ENCODE results near the gene ETV6. TPM values are rescaled to one million over a fixed set of nuclear protein-coding genes. Genes with fewer than 3 reads are reported as not detected.
A peak's percentile ranks its signal among the peaks of the same experiment; 100 is the strongest.

Gene ETV6
- total RNA-seq, 2 donors from 2014 or later: 41.4 to 58.4 TPM

DNA sequence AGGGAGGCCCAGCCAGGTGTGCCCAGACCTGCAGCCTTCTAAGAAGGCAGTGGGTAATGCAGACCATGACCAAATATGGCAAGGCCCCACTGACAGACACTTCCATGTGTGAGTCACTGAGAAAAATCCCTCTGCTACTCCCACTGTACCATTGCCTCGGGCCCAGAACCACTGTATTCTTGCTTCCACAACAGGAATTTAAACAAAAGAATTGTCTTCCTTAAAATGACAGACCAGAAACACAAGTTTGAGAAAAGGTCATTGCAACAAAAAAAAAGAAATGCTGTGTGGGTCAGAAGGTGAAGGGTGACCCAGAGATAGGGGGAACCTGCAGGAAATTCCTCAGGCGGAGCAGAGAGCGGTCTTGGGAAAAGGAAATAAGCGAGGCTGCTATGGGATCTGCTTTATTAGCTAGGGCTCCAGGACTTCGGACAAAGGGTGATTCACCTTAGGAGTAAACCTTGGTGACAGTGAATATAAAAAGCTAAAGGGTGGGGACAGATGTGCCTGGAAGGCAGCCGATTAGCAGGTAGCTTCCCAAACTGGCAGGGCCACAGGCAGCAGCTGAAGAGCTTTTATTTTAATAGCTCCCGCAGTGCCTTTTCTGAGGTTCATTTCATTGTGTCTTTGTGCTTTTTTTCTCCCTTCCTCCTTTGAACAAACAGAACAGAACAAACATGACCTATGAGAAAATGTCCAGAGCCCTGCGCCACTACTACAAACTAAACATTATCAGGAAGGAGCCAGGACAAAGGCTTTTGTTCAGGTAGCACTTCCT lies 236.0 kb downstream of the ETV6 start:
- ATAC-seq (ENCODE audit: insufficient number of reproducible peaks, low FRiP score, low read depth) (no peak), DNase-seq (ENCODE audit: low spot score) (no peak)
- peak overlapping the region in 1 of 2 donors; percentile 31 for H3K27ac ChIP-seq
- H3K36me3 ChIP-seq: peaks cover 26% of the 10 kb centered on the region
- TF ChIP-seq, protein P1, sequence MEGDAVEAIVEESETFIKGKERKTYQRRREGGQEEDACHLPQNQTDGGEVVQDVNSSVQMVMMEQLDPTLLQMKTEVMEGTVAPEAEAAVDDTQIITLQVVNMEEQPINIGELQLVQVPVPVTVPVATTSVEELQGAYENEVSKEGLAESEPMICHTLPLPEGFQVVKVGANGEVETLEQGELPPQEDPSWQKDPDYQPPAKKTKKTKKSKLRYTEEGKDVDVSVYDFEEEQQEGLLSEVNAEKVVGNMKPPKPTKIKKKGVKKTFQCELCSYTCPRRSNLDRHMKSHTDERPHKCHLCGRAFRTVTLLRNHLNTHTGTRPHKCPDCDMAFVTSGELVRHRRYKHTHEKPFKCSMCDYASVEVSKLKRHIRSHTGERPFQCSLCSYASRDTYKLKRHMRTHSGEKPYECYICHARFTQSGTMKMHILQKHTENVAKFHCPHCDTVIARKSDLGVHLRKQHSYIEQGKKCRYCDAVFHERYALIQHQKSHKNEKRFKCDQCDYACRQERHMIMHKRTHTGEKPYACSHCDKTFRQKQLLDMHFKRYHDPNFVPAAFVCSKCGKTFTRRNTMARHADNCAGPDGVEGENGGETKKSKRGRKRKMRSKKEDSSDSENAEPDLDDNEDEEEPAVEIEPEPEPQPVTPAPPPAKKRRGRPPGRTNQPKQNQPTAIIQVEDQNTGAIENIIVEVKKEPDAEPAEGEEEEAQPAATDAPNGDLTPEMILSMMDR (IDR thresholded peaks at IDR 0.05): no peak
- peaks cover 6 to 42% of the 10 kb centered on the region in 2 donors for H3K4me1 ChIP-seq (ENCODE audit: control insufficient read depth in 1 of 2, low read depth in 2 of 2)
- H3K4me3 ChIP-seq: no peak overlapping the region
- no peaks in the 10 kb centered on the region for H3K9me3 ChIP-seq
- H3K27me3 ChIP-seq (replicated peaks; ENCODE audit: insufficient read depth): no peaks in the 10 kb centered on the region

DNA sequence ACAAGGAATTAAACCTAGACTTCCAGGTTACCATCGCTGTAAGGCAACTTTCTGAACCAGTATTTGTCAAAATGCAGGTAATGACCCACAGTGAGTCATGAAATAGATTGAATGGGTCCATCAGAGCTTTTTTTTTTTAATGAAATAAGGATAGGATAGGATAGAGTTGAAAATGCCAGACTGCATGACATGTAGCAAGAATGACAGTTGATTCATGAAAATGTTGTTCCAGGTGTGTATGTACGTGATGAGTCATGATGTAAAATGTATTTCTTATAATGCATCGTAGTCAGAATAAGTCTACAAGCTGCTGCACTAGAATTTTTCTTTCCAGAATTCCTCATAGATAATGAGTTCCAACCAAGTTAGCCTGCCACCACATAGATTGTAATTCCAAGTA lies 236.9 kb downstream of the ETV6 start:
- DNase-seq (ENCODE audit: low spot score): no peak
- Histone ChIP-seq H3K4me3 (no peak overlapping the region), H3K9me3 (no peaks in the 10 kb centered on the region), H3K27me3 (replicated peaks; ENCODE audit: insufficient read depth) (no peaks in the 10 kb centered on the region), H3K36me3 (peaks cover 22% of the 10 kb centered on the region), H3K4me1 (ENCODE audit: control insufficient read depth in 1 of 2, low read depth in 2 of 2) (peaks cover 6 to 47% of the 10 kb centered on the region in 2 donors), H3K27ac (no peak overlapping the region)
- TF ChIP-seq, protein P1 (IDR thresholded peaks at IDR 0.05): no peak
- ATAC-seq (ENCODE audit: insufficient number of reproducible peaks, low FRiP score, low read depth): no peak

DNA sequence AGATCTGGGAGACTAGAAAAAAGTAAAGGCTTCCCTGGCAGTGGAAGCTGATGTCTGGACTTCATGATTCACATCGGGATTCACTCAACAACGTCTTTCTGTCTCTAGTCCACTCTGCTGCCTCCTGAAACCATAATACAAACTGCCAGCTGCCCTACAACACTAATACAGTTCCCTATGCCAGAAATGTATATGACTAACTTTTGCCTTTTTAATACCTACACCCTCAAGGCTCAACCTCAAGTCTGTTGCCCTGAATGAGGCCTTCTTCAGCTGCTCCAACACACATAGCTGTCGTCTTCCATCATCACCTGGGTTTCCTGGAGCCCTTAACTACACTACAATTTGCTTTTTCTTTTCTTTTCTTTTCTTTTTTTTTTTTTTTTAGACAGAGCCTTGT lies 238.6 kb downstream of the ETV6 start:
- DNase-seq (ENCODE audit: low spot score) (no peak), ATAC-seq (ENCODE audit: insufficient number of reproducible peaks, low FRiP score, low read depth) (no peak)
- Histone ChIP-seq H3K27me3 (replicated peaks; ENCODE audit: insufficient read depth) (no peaks in the 10 kb centered on the region), H3K9me3 (no peaks in the 10 kb centered on the region), H3K4me3 (no peak overlapping the region), H3K27ac (no peak overlapping the region), H3K4me1 (ENCODE audit: control insufficient read depth in 1 of 2, low read depth in 2 of 2) (peaks cover 22 to 46% of the 10 kb centered on the region in 2 donors), H3K36me3 (peaks cover 28% of the 10 kb centered on the region)
- TF ChIP-seq, protein P1 (IDR thresholded peaks at IDR 0.05): no peak

DNA sequence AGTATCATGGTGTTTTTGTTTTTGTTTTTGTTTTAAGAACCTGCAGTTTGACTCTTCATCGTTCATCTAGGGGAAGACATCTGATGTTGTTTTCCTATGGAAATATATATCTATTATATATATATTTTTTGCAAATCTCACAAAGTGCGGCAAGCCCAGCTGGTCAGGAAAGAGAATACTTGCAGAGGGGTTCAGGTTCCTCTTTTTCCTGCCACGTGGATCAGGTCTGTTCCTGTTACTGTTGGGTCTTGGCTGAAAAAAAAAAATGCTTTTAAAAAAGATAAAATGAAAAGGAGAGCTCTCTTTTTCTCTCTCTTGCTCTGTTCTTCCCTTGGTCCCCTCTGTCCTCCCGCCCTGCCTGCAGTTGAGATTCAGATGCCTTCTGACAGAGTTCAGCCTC lies 241.9 kb downstream of the ETV6 start:
- Histone ChIP-seq H3K27me3 (replicated peaks; ENCODE audit: insufficient read depth) (no peaks in the 10 kb centered on the region), H3K4me3 (peak overlapping the region; percentile 22), H3K36me3 (peaks cover 28% of the 10 kb centered on the region), H3K9me3 (no peaks in the 10 kb centered on the region), H3K27ac (peak overlapping the region; percentile 32 to 71), H3K4me1 (ENCODE audit: control insufficient read depth in 1 of 2, low read depth in 2 of 2) (peaks cover 16 to 25% of the 10 kb centered on the region in 2 donors)
- TF ChIP-seq, protein P1 (IDR thresholded peaks at IDR 0.05): no peak
- ATAC-seq (ENCODE audit: insufficient number of reproducible peaks, low FRiP score, low read depth) (no peak), DNase-seq (ENCODE audit: low spot score) (no peak)

GRCh38 chr12:11891754-11892386 lies 242.4 kb downstream of the ETV6 start:
- peak overlapping the region; percentile 22 for H3K4me3 ChIP-seq
- no peaks in the 10 kb centered on the region for H3K9me3 ChIP-seq
- H3K36me3 ChIP-seq: peaks cover 23% of the 10 kb centered on the region
- no peak for ATAC-seq (ENCODE audit: insufficient number of reproducible peaks, low FRiP score, low read depth)
- H3K27me3 ChIP-seq (replicated peaks; ENCODE audit: insufficient read depth): no peaks in the 10 kb centered on the region
- TF ChIP-seq, protein P1 (IDR thresholded peaks at IDR 0.05): peak; percentile 32
- no peak for DNase-seq (ENCODE audit: low spot score)
- H3K27ac ChIP-seq: peak overlapping the region; percentile 32 to 71
- H3K4me1 ChIP-seq (ENCODE audit: control insufficient read depth in 1 of 2, low read depth in 2 of 2): peaks cover 16 to 25% of the 10 kb centered on the region in 2 donors
